ENCODE results near the gene PDE6C.

GRCh38 chr10:93628858-93629257, 16.5 kb downstream of the PDE6C start:
- TF ChIP-seq CTCF (conservative IDR thresholded peaks at IDR 0.05 in 1 of 2, IDR thresholded peaks at IDR 0.05 in 1 of 2; ENCODE audit: low read depth in 1 of 2, low read length in 2 of 2) (no peak), EZH2 (IDR thresholded peaks at IDR 0.05; ENCODE audit: low read length, missing control alignments) (no peak)
